Renal pelvis (tissue), 4 donors: Measurements from ENCODE around the gene NAB2. TPM values are rescaled to one million over a fixed set of nuclear protein-coding genes. Genes with fewer than 3 reads are reported as not detected.

Source experiments
- DNase-seq: peaks from one replicate; pipeline ENCODE4 v3.0.0-alpha.2; 2013
- polyA plus RNA-seq, 3 donors: library from polyadenylated mRNA; unstranded; fragments of 120-200 nt; gene quantifications; one replicate each; pipeline ENCODE4 v1.2.1, GENCODE V29; 2013; ENCODE audit not compliant: insufficient read length in 3 of 3

Gene NAB2
- polyA plus RNA-seq, 3 donors: 47.0 to 53.9 (median 53.8) TPM

DNA sequence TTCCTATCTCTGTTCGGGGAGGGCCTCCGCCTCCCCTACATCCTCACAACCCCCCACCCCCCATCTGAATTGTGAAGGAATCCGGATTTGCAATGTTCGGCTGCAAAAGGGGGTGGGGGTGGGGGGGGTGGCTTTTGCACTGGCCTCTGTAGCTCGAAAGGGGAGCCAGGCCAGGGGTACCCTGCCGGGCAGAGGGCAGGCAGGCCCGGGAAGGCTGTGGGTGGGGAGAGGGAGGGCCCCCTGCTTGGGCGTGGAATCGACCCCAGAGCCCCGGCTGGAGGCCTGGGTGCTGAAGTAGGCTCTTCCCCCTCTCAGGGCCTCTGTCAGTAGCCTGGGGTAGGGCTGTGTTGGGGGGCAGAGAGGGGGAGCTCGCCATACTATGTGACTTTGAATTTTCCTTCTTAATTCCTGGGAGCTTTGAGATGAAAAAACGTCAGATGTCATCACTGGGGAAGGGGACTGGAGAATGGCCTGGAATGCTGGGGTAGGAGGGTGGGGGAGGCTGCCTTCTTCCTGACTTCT lies 40.5 kb downstream of the NAB2 start:
- no peak for DNase-seq

- no peak for DNase-seq
These were observed 41.0 kb downstream of the NAB2 start for GRCh38 chr12:57129889-57130288.

GRCh38 chr12:57130941-57131340 lies 42.0 kb downstream of the NAB2 start:
- no peak for DNase-seq

- no peak for DNase-seq
These were observed 43.2 kb downstream of the NAB2 start for GRCh38 chr12:57131896-57132744.

- no peak for DNase-seq
These were observed 44.2 kb downstream of the NAB2 start for GRCh38 chr12:57133013-57133569.

DNA sequence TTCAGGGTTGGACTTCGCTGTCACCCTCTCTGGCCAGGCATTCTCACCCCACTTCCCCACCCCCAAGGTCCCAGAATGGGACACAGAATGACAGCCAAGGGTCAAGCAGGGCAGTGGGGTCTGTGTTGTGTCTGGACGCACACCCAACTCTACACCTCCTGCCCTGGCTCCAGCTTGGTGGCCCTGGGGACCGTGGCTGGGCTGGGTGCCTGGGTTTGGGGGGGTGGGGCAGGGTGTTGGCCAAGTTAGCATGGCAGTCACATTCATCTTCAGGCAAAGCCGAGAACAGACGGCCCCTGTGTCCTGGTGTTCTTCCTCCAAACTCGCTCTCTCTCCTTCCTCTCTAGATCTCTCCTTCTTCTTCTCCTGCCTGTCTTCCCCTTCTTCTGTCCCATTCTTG lies 45.0 kb downstream of the NAB2 start:
- no peak for DNase-seq

GRCh38 chr12:57134949-57135348 lies 46.0 kb downstream of the NAB2 start:
- no peak for DNase-seq

- DNase-seq: peak; percentile 60
These were observed 46.8 kb downstream of the NAB2 start for GRCh38 chr12:57135527-57136326.

DNA sequence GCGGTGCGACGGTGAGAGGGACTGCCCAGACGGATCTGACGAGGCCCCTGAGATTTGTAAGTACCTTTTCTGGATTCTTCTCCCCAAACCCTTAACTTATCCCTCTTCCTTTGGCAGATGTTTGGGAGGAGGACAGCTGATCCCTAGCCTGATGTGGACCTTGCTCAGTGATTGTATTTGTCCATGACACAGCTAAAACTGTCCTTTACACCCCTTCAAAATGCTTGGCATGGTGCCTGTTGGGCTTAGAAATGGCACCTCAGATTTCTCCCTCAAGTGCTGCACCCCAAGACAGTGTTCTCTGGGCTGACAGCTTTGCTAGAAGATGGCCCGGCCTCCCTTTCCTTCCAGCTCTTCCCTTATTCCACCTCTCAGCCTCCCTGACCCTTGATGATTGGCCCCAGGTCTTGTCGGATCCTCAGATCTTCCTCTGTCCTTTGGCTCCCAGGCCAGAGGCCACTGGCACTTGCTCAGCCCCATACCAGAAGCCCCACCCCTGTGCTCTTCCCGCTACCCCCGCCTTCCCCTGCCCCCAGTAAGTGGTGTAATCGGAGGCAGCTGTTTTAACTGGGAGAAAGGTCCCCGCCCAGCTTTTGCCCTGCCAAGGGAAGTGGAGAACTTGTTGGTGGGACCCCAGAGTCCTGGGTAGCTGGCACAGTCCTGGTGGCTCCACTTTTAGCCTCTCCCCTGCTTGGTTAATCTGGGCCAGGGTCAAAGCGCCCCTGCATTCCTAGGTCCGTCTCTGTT lies 49.8 kb downstream of the NAB2 start:
- DNase-seq: no peak

- DNase-seq: no peak
These were observed 51.1 kb downstream of the NAB2 start for GRCh38 chr12:57139796-57140649.

- DNase-seq: no peak
These were observed 52.3 kb downstream of the NAB2 start for GRCh38 chr12:57141249-57141648.

DNA sequence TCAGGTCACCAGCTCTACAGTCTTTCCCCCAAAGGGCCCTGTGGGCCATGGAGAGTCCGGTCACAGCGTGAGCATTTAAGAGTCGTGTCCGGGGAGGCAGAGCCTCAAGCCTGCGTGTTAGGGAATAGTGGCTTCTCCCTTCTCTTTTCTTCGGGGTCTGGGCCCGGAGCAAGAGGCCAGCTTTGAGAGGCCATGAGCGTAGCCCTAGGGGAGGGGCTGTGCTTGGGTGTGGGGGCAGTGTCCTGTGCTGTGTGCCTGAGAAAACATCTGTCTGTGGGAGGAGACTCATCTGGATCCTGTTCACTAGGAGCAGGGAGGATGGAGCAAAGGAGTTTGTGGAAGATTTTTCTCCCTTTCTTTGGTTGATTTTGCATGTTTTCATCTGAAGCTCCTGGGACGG lies 53.2 kb downstream of the NAB2 start:
- DNase-seq: no peak

- no peak for DNase-seq
These were observed 53.8 kb downstream of the NAB2 start for GRCh38 chr12:57142727-57143126.

- no peak for DNase-seq
These were observed 54.5 kb downstream of the NAB2 start for GRCh38 chr12:57143454-57143853.

Other genes with a start within 250 kb of the NAB2 start
- under 1 TPM; 0.07 to 0.21 (median 0.16) TPM for gene SDR9C7, start 154.7 kb upstream of the NAB2 start, polyA plus RNA-seq
- 1 to 10 TPM in 2 of 3 donors, under 1 TPM in 1; 0.50 to 1.4 (median 1.0) TPM for gene RDH16, start 131.5 kb upstream of the NAB2 start, polyA plus RNA-seq
- 10 to 100 TPM; 12.8 to 14.0 (median 13.8) TPM for gene ZBTB39, start 82.6 kb upstream of the NAB2 start, polyA plus RNA-seq
- gene TAC3, start 72.6 kb upstream of the NAB2 start, polyA plus RNA-seq: 1 to 10 TPM in 2 of 3 donors, under 1 TPM in 1; 0.64 to 2.2 (median 1.1) TPM
- gene MYO1A, start 39.0 kb upstream of the NAB2 start, polyA plus RNA-seq: under 1 TPM; 0.14 to 0.25 (median 0.21) TPM
- 10 to 100 TPM; 22.1 to 35.0 (median 27.9) TPM for gene NEMP1, start 10.3 kb upstream of the NAB2 start, polyA plus RNA-seq
- gene STAT6, start 22.2 kb downstream of the NAB2 start, polyA plus RNA-seq: 100 to 1,000 TPM in 2 of 3 donors, 10 to 100 TPM in 1; 98.8 to 134 (median 127) TPM
- 100 to 1,000 TPM in 1 of 3 donors, 10 to 100 TPM in 2; 70.4 to 103 (median 83.3) TPM for gene LRP1, start 39.4 kb downstream of the NAB2 start, polyA plus RNA-seq
- gene LRP1-AS, start 58.5 kb downstream of the NAB2 start, polyA plus RNA-seq: not detected
- 1 to 10 TPM; 3.7 to 5.8 (median 3.9) TPM for gene NXPH4, start 127.7 kb downstream of the NAB2 start, polyA plus RNA-seq
- gene SHMT2, start 140.6 kb downstream of the NAB2 start, polyA plus RNA-seq: 10 to 100 TPM; 82.5 to 90.7 (median 89.9) TPM
- 1 to 10 TPM; 4.3 to 9.6 (median 7.8) TPM for gene STAC3, start 162.1 kb downstream of the NAB2 start, polyA plus RNA-seq